Transverse colon (tissue), 4 donors: Measurements from ENCODE around the gene SLC39A3.

ENCODE experiments used
- POLR2AphosphoS5 ChIP-seq, 3 donors: sonication (generic); formaldehyde crosslinking; IDR thresholded peaks; one replicate each; pipeline ENCODE4 v1.6.1; 2016; ENCODE audit warnings: antibody characterized with exemption in 3 of 3
- TF ChIP-seq, protein P1 (sequence below), 5 experiments: fragments of 200-600 bp in 3 of 5; fragments of 450-650 bp in 2 of 5; sonication (generic) in 3 of 5; IDR thresholded peaks; 1 replicate in 2 of 5; 2 replicates in 3 of 5; pipeline ENCODE4 v1.5.1; 2016 to 2017; ENCODE audit warnings: antibody characterized with exemption in 5 of 5, inconsistent platforms in 3 of 5, mild to moderate bottlenecking in 2 of 5, moderate library complexity in 1 of 5

DNA sequence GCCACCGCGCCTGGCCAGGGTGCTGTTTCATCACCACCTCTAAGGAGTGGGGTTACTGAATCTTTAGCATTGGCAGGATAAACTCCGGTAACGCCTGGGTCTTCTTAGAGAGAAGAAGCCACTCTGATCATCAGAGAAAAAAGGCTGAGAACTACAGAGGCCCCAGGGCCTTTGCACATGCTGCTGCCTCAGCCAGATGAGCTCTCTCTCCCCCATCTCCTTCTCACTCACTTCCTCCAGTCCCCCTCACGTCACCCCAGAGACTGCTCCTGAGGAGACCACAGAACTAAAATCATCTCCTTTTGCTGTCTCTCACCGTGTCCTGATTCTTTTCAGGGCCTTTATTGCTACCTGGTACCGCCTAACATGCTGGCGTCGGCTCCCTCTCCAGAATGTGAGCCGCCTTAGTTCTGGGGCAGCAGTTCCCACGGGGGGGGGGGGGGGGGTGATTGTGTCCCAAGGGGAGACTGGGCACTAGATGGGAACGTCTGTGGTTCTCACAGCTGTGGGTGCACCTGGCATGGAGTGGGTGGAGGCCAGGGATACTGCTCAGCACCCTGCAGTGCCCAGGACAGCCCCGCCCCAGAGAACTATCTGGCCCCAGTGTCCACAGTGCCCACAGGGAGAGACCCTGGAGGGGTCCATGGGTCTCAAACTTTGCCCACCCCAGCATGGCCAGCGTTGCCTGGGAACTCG is 13.5 kb downstream of the SLC39A3 start:
- no peak for TF ChIP-seq POLR2AphosphoS5 (IDR thresholded peaks at IDR 0.05)
- TF ChIP-seq, protein P1, sequence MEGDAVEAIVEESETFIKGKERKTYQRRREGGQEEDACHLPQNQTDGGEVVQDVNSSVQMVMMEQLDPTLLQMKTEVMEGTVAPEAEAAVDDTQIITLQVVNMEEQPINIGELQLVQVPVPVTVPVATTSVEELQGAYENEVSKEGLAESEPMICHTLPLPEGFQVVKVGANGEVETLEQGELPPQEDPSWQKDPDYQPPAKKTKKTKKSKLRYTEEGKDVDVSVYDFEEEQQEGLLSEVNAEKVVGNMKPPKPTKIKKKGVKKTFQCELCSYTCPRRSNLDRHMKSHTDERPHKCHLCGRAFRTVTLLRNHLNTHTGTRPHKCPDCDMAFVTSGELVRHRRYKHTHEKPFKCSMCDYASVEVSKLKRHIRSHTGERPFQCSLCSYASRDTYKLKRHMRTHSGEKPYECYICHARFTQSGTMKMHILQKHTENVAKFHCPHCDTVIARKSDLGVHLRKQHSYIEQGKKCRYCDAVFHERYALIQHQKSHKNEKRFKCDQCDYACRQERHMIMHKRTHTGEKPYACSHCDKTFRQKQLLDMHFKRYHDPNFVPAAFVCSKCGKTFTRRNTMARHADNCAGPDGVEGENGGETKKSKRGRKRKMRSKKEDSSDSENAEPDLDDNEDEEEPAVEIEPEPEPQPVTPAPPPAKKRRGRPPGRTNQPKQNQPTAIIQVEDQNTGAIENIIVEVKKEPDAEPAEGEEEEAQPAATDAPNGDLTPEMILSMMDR (IDR thresholded peaks at IDR 0.05): no peak
